WTC11 (cell line): Measurements from ENCODE around the gene LRRC8D. TPM values are rescaled to one million over a fixed set of nuclear protein-coding genes. Genes with fewer than 3 reads are reported as not detected.

Experiments used
- ATAC-seq: fragments of 200-7000 bp; cut with Tn5 transposase; 2 replicates; pipeline ENCODE4 v1.10.0; 2021; ENCODE audit warnings: mild to moderate bottlenecking, moderate library complexity
- CTCF ChIA-PET: fragments of 300-600 bp; sonication (Branson Sonifier 250); formaldehyde crosslinking; loops from one replicate; lab custom pipeline; 2021; ENCODE audit warnings: antibody characterized with exemption; lab: Charles Lee
- POLR2A ChIA-PET: fragments of 350-600 bp; sonication (Branson Sonifier 250); formaldehyde crosslinking; loops from one replicate; lab custom pipeline; 2021; ENCODE audit warnings: antibody characterized with exemption; lab: Charles Lee
- DNase-seq: peaks from one replicate; pipeline ENCODE4 v3.0.0; 2021; ENCODE audit warnings: low spot score
- H3K27ac Mint-ChIP-seq: 2 replicates; pipeline ENCODE4 v1.8.0; 2021; ENCODE audit warnings: mixed read lengths
- H3K27me3 Mint-ChIP-seq: 2 replicates; pipeline ENCODE4 v1.8.0; 2021; ENCODE audit warnings: low read depth, mild to moderate bottlenecking, moderate library complexity, mixed read lengths
- H3K36me3 Mint-ChIP-seq: 2 replicates; pipeline ENCODE4 v1.8.0; 2021; ENCODE audit warnings: mixed read lengths
- H3K4me1 Mint-ChIP-seq: 2 replicates; pipeline ENCODE4 v1.8.0; 2022; ENCODE audit warnings: mixed read lengths
- H3K4me3 Mint-ChIP-seq: 2 replicates; pipeline ENCODE4 v1.8.0; 2021; ENCODE audit warnings: mild to moderate bottlenecking, moderate library complexity, mixed read lengths
- H3K9me3 Mint-ChIP-seq: 2 replicates; pipeline ENCODE4 v1.8.0; 2021; ENCODE audit warnings: mixed read lengths
- CREB1 ChIP-seq: sonication (generic); formaldehyde crosslinking; IDR thresholded peaks from 2 replicates; pipeline ENCODE4 v1.8.0; 2023; ENCODE audit warnings: mild to moderate bottlenecking, missing genetic modification reagents
- CREM ChIP-seq: sonication (generic); formaldehyde crosslinking; IDR thresholded peaks from 2 replicates; pipeline ENCODE4 v1.8.1; 2022; ENCODE audit warnings: mild to moderate bottlenecking, missing genetic modification reagents, moderate library complexity
- ERG ChIP-seq: fragments of 250-450 bp; sonication (Bioruptor Pico); IDR thresholded peaks from 2 replicates; pipeline ENCODE4 v1.8.0; 2021; ENCODE audit warnings: mild to moderate bottlenecking
- ETV6 ChIP-seq: sonication (generic); formaldehyde crosslinking; IDR thresholded peaks from 2 replicates; pipeline ENCODE4 v1.8.1; 2022; ENCODE audit warnings: mild to moderate bottlenecking, missing genetic modification reagents
- GRHL2 ChIP-seq: fragments of 250-450 bp; sonication (Bioruptor Pico); IDR thresholded peaks from 2 replicates; pipeline ENCODE4 v1.8.0; 2022; ENCODE audit warnings: mild to moderate bottlenecking, moderate library complexity; ENCODE audit not compliant: insufficient replicate concordance, severe bottlenecking
- HMGA2 ChIP-seq: fragments of 250-450 bp; sonication (Bioruptor Pico); IDR thresholded peaks from 2 replicates; pipeline ENCODE4 v1.4.0; 2021; ENCODE audit warnings: mild to moderate bottlenecking, moderate library complexity
- MXD4 ChIP-seq: fragments of 250-450 bp; sonication (Bioruptor Pico); IDR thresholded peaks from 2 replicates; pipeline ENCODE4 v1.8.0; 2021; ENCODE audit warnings: mild to moderate bottlenecking, moderate library complexity, borderline replicate concordance
- NFE2L1 ChIP-seq: sonication (generic); formaldehyde crosslinking; IDR thresholded peaks from 2 replicates; pipeline ENCODE4 v1.8.1; 2023; ENCODE audit warnings: missing genetic modification reagents
- NR1H2 ChIP-seq: sonication (generic); formaldehyde crosslinking; IDR thresholded peaks from 2 replicates; pipeline ENCODE4 v1.9.0; 2021; ENCODE audit warnings: mild to moderate bottlenecking, moderate library complexity, missing genetic modification reagents
- NR2C2 ChIP-seq: sonication (generic); formaldehyde crosslinking; IDR thresholded peaks from 2 replicates; pipeline ENCODE4 v1.8.0; 2022; ENCODE audit warnings: mild to moderate bottlenecking, missing genetic modification reagents
- SMAD4 ChIP-seq: sonication (generic); formaldehyde crosslinking; IDR thresholded peaks from 2 replicates; pipeline ENCODE4 v1.8.0; 2022; ENCODE audit warnings: mild to moderate bottlenecking, missing genetic modification reagents
- TEAD4 ChIP-seq: sonication (generic); formaldehyde crosslinking; IDR thresholded peaks from 2 replicates; pipeline ENCODE4 v1.8.0; 2022; ENCODE audit warnings: mild to moderate bottlenecking, missing genetic modification reagents
- USF2 ChIP-seq: sonication (generic); formaldehyde crosslinking; IDR thresholded peaks from 2 replicates; pipeline ENCODE4 v1.8.1; 2023; ENCODE audit warnings: mild to moderate bottlenecking, missing genetic modification reagents, moderate library complexity
- ZMAT4 ChIP-seq: fragments of 250-450 bp; sonication (Bioruptor Pico); IDR thresholded peaks from 2 replicates; pipeline ENCODE4 v1.9.0; 2021; ENCODE audit warnings: mild to moderate bottlenecking
- ZNF219 ChIP-seq: sonication (generic); formaldehyde crosslinking; IDR thresholded peaks from 2 replicates; pipeline ENCODE4 v1.8.0; 2023; ENCODE audit warnings: missing genetic modification reagents, mild to moderate bottlenecking, borderline replicate concordance
- ZNF232 ChIP-seq: sonication (generic); formaldehyde crosslinking; IDR thresholded peaks from 2 replicates; pipeline ENCODE4 v1.8.0; 2022; ENCODE audit warnings: mild to moderate bottlenecking, missing genetic modification reagents
- ZNF317 ChIP-seq: sonication (generic); formaldehyde crosslinking; IDR thresholded peaks from 2 replicates; pipeline ENCODE4 v1.8.1; 2023; ENCODE audit warnings: low read depth, mild to moderate bottlenecking, moderate library complexity, missing genetic modification reagents, borderline replicate concordance
- ZNF396 ChIP-seq: fragments of 250-450 bp; sonication (Bioruptor Pico); IDR thresholded peaks from 2 replicates; pipeline ENCODE4 v1.8.0; 2021; ENCODE audit warnings: mild to moderate bottlenecking, moderate library complexity, borderline replicate concordance
- total RNA-seq: library from RNA; stranded (reverse); gene quantifications from 3 replicates; pipeline ENCODE4 v1.2.3, GENCODE V29; 2021
- TF ChIP-seq, protein P1 (sequence below): sonication (generic); formaldehyde crosslinking; conservative IDR thresholded peaks from 2 replicates; pipeline ENCODE4 v1.8.1; 2023; ENCODE audit warnings: mild to moderate bottlenecking, low read depth, missing genetic modification reagents, moderate library complexity
- TF ChIP-seq, protein P2 (sequence below): sonication (generic); formaldehyde crosslinking; IDR thresholded peaks from 2 replicates; pipeline ENCODE4 v1.8.0; 2022; ENCODE audit warnings: mild to moderate bottlenecking, missing genetic modification reagents
- TF ChIP-seq, protein P3 (sequence below): fragments of 250-450 bp; sonication (Bioruptor Pico); conservative IDR thresholded peaks from 2 replicates; pipeline ENCODE4 v1.9.0; 2021; ENCODE audit warnings: mild to moderate bottlenecking
- TF ChIP-seq, protein P4 (sequence below): sonication (generic); formaldehyde crosslinking; conservative IDR thresholded peaks from 2 replicates; pipeline ENCODE4 v1.8.1; 2022; ENCODE audit warnings: mild to moderate bottlenecking, missing genetic modification reagents

The LRRC8D gene
- total RNA-seq, 1 experiment from 2014 or later, result 42.6 TPM

DNA sequence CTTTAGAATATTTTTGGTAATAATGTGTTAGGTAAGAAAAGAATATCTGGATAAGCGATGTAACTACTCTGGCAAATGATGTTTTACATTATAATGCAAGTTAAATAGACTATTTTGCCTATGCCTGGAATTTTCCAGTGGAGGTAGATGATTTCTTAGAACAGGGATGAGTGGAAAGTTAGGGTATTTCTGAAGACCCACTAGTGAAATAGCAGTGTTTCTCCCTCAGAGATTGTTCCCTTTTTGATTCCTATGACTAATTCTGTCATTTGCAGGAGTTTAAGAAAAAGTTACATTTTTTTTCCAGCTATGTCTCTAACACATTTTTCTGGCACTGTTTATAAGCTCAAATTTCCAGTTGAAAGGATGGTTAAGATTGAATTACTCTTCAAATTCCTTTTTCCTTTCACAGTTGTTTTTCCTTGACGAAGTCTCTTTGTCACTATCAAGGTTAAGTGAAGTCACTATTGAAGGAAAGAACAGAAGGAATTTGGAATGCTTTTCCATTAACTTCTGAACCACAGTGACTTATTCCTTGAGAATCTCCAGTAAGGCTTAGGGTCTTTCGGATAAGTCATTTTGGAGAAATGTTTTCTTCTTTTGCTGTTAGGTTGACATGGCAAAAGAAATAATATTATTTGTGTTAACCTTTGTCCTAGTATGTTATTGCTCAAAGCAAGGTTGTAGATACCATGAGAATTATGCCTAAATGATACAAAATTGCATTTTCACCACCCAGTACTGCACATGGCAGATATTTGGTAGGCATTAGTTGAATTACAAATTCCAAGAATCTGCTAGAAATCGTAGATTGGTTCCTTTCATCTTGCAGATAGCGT lies 131.2 kb downstream of the LRRC8D start (continued):
- TF ChIP-seq, protein P1, sequence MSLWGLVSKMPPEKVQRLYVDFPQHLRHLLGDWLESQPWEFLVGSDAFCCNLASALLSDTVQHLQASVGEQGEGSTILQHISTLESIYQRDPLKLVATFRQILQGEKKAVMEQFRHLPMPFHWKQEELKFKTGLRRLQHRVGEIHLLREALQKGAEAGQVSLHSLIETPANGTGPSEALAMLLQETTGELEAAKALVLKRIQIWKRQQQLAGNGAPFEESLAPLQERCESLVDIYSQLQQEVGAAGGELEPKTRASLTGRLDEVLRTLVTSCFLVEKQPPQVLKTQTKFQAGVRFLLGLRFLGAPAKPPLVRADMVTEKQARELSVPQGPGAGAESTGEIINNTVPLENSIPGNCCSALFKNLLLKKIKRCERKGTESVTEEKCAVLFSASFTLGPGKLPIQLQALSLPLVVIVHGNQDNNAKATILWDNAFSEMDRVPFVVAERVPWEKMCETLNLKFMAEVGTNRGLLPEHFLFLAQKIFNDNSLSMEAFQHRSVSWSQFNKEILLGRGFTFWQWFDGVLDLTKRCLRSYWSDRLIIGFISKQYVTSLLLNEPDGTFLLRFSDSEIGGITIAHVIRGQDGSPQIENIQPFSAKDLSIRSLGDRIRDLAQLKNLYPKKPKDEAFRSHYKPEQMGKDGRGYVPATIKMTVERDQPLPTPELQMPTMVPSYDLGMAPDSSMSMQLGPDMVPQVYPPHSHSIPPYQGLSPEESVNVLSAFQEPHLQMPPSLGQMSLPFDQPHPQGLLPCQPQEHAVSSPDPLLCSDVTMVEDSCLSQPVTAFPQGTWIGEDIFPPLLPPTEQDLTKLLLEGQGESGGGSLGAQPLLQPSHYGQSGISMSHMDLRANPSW (CRISPR knock-in tag), result no peak
- no peak for TF ChIP-seq NR1H2 (CRISPR knock-in tag)
- no peak for TF ChIP-seq ZNF232
- TF ChIP-seq, protein P2, sequence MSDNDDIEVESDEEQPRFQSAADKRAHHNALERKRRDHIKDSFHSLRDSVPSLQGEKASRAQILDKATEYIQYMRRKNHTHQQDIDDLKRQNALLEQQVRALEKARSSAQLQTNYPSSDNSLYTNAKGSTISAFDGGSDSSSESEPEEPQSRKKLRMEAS (CRISPR knock-in tag), result no peak
- TF ChIP-seq CREB1 (CRISPR knock-in tag), result no peak
- TF ChIP-seq, protein P3, sequence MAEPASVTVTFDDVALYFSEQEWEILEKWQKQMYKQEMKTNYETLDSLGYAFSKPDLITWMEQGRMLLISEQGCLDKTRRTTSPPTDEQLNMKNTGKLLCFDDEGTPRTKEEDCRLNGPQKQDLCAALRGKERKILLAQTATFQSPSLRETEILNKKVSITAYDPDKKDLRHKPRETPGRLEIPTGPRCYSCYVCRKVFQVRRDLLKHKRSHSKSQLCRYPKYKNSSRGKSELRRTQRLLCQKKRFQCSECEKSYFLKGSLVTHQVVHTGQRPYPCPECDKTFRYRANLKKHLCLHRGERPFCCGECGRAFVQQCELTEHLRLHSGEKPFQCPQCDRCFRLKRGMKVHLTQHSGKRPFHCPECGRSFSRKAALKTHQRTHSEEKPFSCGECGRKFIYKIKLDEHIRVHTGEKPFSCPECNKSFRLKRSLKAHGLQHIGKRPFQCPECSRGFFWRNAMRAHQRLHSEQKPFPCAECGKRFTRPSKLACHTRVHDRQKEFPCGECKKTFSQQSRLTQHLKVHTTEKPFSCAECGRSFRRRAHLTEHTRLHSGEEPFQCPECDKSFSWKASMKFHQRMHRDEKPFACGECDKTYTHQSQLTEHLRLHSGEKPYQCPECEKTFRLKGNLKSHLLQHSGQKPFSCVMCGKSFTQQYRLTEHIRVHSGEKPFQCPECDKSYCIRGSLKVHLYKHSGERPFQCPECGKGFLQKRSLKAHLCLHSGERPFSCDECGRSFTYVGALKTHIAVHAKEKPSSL (CRISPR knock-in tag), result no peak
- TF ChIP-seq SMAD4 (CRISPR knock-in tag), result no peak
- TF ChIP-seq ZNF317 (CRISPR knock-in tag), result no peak
- TF ChIP-seq NFE2L1 (CRISPR knock-in tag), result no peak
- no peak for TF ChIP-seq MXD4 (CRISPR knock-in tag)
- TF ChIP-seq TEAD4, result no peak
- TF ChIP-seq ZNF219, result no peak

GRCh38 chr1:89952605-89953130 lies 131.8 kb downstream of the LRRC8D start:
- ChIA-PET POLR2A (interaction anchor here (0.7 kb wide), 1 partner anchor 32 kb away, joined by 4 read pairs; no protein-coding TSS in a partner anchor), CTCF (no interaction called here)
- H3K9me3 Mint-ChIP-seq, result no peaks in the 10 kb centered on the region
- H3K36me3 Mint-ChIP-seq, result no peaks in the 10 kb centered on the region
- H3K4me1 Mint-ChIP-seq, result peaks cover 50% of the 10 kb centered on the region
- TF ChIP-seq NR1H2 (CRISPR knock-in tag) (no peak), USF2 (CRISPR knock-in tag) (no peak), ZNF317 (CRISPR knock-in tag) (no peak), ERG (no peak), HMGA2 (no peak), CREM (CRISPR knock-in tag) (no peak), ETV6 (CRISPR knock-in tag) (no peak), SMAD4 (CRISPR knock-in tag) (no peak), ZMAT4 (CRISPR knock-in tag) (no peak), NR2C2 (CRISPR knock-in tag) (no peak), ZNF396 (no peak), GRHL2 (CRISPR knock-in tag) (no peak)
- TF ChIP-seq, protein P4, sequence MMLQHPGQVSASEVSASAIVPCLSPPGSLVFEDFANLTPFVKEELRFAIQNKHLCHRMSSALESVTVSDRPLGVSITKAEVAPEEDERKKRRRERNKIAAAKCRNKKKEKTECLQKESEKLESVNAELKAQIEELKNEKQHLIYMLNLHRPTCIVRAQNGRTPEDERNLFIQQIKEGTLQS (CRISPR knock-in tag), result no peak
- H3K27me3 Mint-ChIP-seq, result no peaks in the 10 kb centered on the region
- H3K4me3 Mint-ChIP-seq, result no peak overlapping the region
- ATAC-seq (no peak), DNase-seq (no peak)
- H3K27ac Mint-ChIP-seq, result no peak overlapping the region
